ENCODE measurements around the gene RASGRF1. TPM values are rescaled to one million over a fixed set of nuclear protein-coding genes. Genes with fewer than 3 reads are reported as not detected.

The RASGRF1 gene
- total RNA-seq, 1 experiment from 2014 or later = 0.70 TPM

DNA sequence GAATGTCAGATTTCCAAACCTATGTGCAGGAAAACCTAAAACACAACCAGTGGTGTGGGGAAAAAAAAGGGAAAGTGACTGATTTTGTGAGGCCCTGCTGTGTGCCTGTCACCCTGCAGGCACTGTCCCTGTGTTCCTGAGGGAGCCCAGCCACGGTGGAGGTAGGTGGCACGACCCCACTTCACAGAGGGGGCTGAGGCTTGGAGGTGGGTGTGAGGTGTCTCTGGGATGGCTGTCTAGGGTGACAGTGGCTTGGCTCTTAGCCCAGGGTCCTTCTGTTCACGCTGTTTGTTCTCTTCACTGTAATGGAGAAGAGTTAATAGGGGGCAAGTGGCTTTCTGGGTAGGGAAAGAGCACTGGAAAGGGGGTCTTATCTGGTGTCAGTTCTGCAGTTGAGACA lies 22.6 kb downstream of the RASGRF1 start:
- CTCF ChIA-PET = no interaction called here
- H3K27me3 Mint-ChIP-seq (ENCODE audit: insufficient read depth, unreplicated experiment) = peaks cover 5% of the 10 kb centered on the region
- TF ChIP-seq, protein P1, sequence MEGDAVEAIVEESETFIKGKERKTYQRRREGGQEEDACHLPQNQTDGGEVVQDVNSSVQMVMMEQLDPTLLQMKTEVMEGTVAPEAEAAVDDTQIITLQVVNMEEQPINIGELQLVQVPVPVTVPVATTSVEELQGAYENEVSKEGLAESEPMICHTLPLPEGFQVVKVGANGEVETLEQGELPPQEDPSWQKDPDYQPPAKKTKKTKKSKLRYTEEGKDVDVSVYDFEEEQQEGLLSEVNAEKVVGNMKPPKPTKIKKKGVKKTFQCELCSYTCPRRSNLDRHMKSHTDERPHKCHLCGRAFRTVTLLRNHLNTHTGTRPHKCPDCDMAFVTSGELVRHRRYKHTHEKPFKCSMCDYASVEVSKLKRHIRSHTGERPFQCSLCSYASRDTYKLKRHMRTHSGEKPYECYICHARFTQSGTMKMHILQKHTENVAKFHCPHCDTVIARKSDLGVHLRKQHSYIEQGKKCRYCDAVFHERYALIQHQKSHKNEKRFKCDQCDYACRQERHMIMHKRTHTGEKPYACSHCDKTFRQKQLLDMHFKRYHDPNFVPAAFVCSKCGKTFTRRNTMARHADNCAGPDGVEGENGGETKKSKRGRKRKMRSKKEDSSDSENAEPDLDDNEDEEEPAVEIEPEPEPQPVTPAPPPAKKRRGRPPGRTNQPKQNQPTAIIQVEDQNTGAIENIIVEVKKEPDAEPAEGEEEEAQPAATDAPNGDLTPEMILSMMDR (IDR thresholded peaks at IDR 0.05; ENCODE audit: unreplicated experiment) = no peak

DNA sequence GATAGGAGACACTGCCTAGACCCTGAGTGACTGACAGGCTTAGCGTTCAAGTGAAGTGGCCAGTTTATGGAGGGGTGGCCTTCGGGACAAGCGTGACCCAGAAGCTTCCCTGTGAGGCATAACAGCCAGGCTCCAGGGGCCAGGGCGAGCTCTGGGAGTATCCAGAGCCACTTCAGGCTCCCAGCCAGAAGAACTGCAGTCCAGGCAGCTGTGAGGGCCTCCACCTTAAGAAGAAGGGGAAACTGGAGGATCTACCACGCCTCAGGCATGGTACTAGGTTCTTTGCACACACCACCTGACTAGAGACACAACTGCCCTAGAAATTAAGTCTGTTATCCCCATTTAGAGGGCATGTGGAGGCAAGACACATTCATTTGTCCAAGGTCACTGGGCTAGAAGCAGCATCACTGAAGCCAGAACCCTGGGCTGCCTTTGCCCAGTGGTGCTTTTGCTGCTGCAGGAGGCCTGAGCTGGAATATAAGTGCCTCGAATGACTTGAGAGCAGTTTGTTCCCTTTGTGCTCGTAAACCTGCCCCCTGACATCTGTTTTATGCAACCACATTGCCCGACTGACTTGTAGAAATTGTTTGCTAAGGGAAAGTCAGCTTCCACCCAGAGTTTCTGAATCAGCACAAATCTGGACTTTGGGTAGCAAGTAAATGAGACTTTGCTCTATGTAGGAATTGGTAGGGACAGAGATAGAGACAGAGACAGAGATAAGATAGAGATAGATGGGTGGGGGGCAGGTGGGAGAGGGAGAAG lies 23.3 kb downstream of the RASGRF1 start:
- ChIA-PET CTCF (interaction anchor here (0.5 kb wide), 1 partner anchor 24 kb away, joined by 3 read pairs; no protein-coding TSS in a partner anchor), POLR2A (no interaction called here)
- no peak overlapping the region for H3K27ac Mint-ChIP-seq (ENCODE audit: low read depth, unreplicated experiment)
- no peaks in the 10 kb centered on the region for H3K9me3 Mint-ChIP-seq (ENCODE audit: unreplicated experiment)
- intact Hi-C loops (cut with micrococcal nuclease) = no loop called here
- no TSS peak for BruUV-seq (replicated peaks)
- no peaks in the 10 kb centered on the region for H3K36me3 Mint-ChIP-seq (ENCODE audit: insufficient read depth, unreplicated experiment)
- TF ChIP-seq, protein P1 (IDR thresholded peaks at IDR 0.05; ENCODE audit: unreplicated experiment) = no peak
- H3K4me3 Mint-ChIP-seq (ENCODE audit: unreplicated experiment) = no peak overlapping the region
- DNase-seq (ENCODE audit: unreplicated experiment) = no peak
- H3K27me3 Mint-ChIP-seq (ENCODE audit: insufficient read depth, unreplicated experiment) = peaks cover 12% of the 10 kb centered on the region
- H3K4me1 Mint-ChIP-seq (ENCODE audit: insufficient read depth, unreplicated experiment) = no peaks in the 10 kb centered on the region

More for the DNA sequence above, 22.6 kb downstream of the RASGRF1 start:
- no peak for DNase-seq (ENCODE audit: unreplicated experiment)
- no peak overlapping the region for H3K4me3 Mint-ChIP-seq (ENCODE audit: unreplicated experiment)
- no peaks in the 10 kb centered on the region for H3K4me1 Mint-ChIP-seq (ENCODE audit: insufficient read depth, unreplicated experiment)
- intact Hi-C loops (cut with micrococcal nuclease) = no loop called here
- POLR2A ChIA-PET = no interaction called here
- H3K27ac Mint-ChIP-seq (ENCODE audit: low read depth, unreplicated experiment) = no peak overlapping the region
- BruUV-seq (replicated peaks) = no TSS peak
- H3K9me3 Mint-ChIP-seq (ENCODE audit: unreplicated experiment) = no peaks in the 10 kb centered on the region
- H3K36me3 Mint-ChIP-seq (ENCODE audit: insufficient read depth, unreplicated experiment) = no peaks in the 10 kb centered on the region

DNA sequence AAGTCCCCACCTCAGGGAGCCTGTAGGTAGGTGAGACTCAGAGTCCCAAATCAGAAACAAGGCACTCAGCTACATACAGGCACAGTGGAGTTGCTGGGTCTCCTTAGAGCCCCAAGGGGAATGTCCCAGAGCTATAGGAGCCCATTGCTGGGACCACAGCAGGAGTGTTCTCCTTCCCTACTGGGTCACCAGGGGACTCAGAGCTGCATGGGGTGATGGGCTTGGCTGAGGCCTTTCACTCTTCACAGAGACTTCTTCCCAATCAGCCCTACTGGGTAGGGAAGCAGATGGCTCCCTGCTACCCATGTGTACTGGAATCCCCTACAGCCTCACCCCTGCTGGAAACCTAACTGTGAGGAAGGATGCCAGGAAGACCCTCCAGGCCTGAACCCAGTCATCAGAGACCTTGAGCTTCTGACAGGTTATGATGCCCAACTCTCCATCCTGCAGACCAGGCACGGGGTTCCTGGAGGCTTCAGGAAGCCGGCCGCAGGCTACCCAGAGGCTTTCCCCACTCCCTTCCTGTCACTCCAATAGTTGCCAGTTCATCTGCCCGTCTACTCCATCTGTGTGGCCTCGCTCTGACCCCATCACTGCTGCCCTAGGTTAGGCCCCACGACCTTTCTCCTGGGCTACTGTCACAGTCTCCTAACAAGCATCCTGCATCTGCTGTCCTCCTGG lies 24.0 kb downstream of the RASGRF1 start:
- DNase-seq (ENCODE audit: unreplicated experiment) = no peak
- BruUV-seq (replicated peaks) = no TSS peak
- Mint-ChIP-seq H3K9me3 (ENCODE audit: unreplicated experiment) (no peaks in the 10 kb centered on the region), H3K27me3 (ENCODE audit: insufficient read depth, unreplicated experiment) (peaks cover 18% of the 10 kb centered on the region), H3K4me3 (ENCODE audit: unreplicated experiment) (no peak overlapping the region), H3K27ac (ENCODE audit: low read depth, unreplicated experiment) (no peak overlapping the region), H3K4me1 (ENCODE audit: insufficient read depth, unreplicated experiment) (no peaks in the 10 kb centered on the region), H3K36me3 (ENCODE audit: insufficient read depth, unreplicated experiment) (no peaks in the 10 kb centered on the region)
- intact Hi-C loops (cut with micrococcal nuclease) = no loop called here
- TF ChIP-seq, protein P1 (IDR thresholded peaks at IDR 0.05; ENCODE audit: unreplicated experiment) = no peak
- ChIA-PET POLR2A (no interaction called here), CTCF (interaction anchor here (0.7 kb wide), 1 partner anchor 36 kb away, joined by 3 read pairs; no protein-coding TSS in a partner anchor)

DNA sequence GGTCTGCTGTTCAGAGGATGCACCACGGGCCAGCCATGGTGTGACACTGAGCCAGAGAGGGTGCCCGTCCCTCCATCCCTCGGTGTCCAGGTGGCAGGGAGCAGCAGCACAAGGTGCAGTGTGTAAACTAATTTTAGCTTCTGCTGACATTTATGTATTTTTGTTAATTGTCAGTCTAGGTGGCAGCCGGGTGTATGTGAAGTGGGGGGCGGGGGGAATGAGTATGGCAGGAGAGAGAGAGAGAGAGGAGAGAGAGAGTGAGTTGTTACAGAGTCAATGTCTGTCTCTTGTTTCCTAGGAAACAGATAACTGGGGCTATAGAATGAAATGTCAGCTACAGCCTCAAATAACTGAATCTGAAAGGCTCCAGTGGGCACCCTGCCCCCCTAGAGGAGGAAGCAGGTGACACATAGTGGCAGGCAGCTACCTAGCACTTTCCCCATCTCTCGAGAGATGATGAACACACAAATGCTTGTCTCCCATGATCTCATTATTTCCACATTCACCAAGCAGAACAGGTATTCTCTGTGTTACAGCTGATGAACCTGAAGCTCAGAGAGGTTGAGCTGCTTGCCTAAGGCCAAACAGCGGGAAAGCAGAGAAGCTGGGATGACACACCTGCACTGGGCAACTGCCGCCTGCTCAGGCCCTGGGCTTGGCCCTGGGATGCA lies 24.7 kb downstream of the RASGRF1 start:
- Mint-ChIP-seq H3K36me3 (ENCODE audit: insufficient read depth, unreplicated experiment) (no peaks in the 10 kb centered on the region), H3K27ac (ENCODE audit: low read depth, unreplicated experiment) (no peak overlapping the region), H3K4me1 (ENCODE audit: insufficient read depth, unreplicated experiment) (no peaks in the 10 kb centered on the region), H3K4me3 (ENCODE audit: unreplicated experiment) (no peak overlapping the region), H3K27me3 (ENCODE audit: insufficient read depth, unreplicated experiment) (peaks cover 18% of the 10 kb centered on the region), H3K9me3 (ENCODE audit: unreplicated experiment) (no peaks in the 10 kb centered on the region)
- DNase-seq (ENCODE audit: unreplicated experiment) = no peak
- no TSS peak for BruUV-seq (replicated peaks)
- CTCF ChIA-PET = interaction anchor here (0.6 to 0.7 kb wide), 2 partner anchors 36 to 224 kb away, joined by 3 to 4 read pairs; no protein-coding TSS in a partner anchor
- POLR2A ChIA-PET = no interaction called here
- intact Hi-C loops (cut with micrococcal nuclease) = no loop called here
- TF ChIP-seq, protein P1 (IDR thresholded peaks at IDR 0.05; ENCODE audit: unreplicated experiment) = no peak
